ENCODE results near the gene LMNB1. TPM values are rescaled to one million over a fixed set of nuclear protein-coding genes. Genes with fewer than 3 reads are reported as not detected.

Gene LMNB1
- total RNA-seq, 1 experiment from 2014 or later, result 211 TPM

DNA sequence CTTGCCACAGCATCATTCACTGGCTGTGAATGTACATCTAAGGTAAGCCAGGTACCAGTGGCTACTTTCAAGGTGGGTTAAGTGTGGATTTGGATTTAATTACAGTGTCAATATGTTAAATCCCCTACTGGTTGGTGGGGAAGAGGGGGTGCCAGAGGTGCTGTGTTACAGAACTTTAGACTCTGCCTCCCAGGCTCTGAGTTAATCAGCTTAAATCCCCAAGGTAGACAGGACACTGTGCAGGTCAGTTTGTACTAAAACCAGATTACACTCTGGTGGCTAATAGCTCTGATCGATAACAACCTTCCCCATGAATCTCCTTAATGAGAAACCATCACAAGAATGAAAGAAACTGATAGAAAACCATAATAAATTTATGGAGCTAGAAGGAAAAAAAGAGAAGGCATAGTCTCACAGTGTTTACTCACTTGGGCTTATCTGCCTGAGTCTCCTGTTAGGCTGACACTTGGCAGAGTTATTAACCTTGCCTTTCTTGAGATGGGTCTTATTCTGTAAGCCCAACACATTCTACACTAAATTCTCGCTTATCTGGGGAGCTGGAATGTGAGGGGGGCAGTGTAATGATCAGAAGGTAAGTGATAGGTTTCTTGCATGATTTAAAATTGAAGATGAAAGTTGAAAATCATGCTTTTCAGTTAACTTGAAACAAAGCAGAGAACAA is 106.8 kb downstream of the LMNB1 start:
- H2BK15ac ChIP-seq (ENCODE audit: low read depth, low read length), result no peak overlapping the region
- no peak overlapping the region for H2BK5ac ChIP-seq (ENCODE audit: insufficient read length, low read length)
- no peak overlapping the region for H3K18ac ChIP-seq (ENCODE audit: insufficient read length, low read depth, low read length)
- Mint-ChIP-seq H3K27ac (no peak overlapping the region), H3K4me3 (no peak overlapping the region), H3K27me3 (ENCODE audit: low read depth) (no peaks in the 10 kb centered on the region), H3K9me3 (no peaks in the 10 kb centered on the region), H3K4me1 (peaks cover 3 to 10% of the 10 kb centered on the region in 2 experiments; a peak in 3 of 4 replicates), H3K36me3 (ENCODE audit: insufficient read depth in 1 of 3, low read depth in 3 of 3) (peaks cover 0 to 3% (median 0%) of the 10 kb centered on the region in 3 experiments; a peak in 2 of 7 replicates)
- H4K5ac ChIP-seq (ENCODE audit: insufficient read length, low read depth, low read length), result no peak overlapping the region
- H3K79me2 ChIP-seq (ENCODE audit: insufficient read depth, low read length), result no peaks in the 10 kb centered on the region; the same call in 1 of the 2 replicates
- no peaks in the 10 kb centered on the region for H3K27me3 ChIP-seq (ENCODE audit: insufficient read depth, low read length)
- H4K8ac ChIP-seq (replicated peaks; ENCODE audit: insufficient read length, low read depth, low read length), result no peak overlapping the region
- H3K4me2 ChIP-seq (ENCODE audit: insufficient read depth, insufficient read length, low read length), result no peak overlapping the region
- H2BK120ac ChIP-seq (ENCODE audit: low read depth, low read length, poor library complexity, severe bottlenecking), result no peak overlapping the region
- H3K14ac ChIP-seq (ENCODE audit: insufficient read depth, low read length), result no peak overlapping the region
- H3T11ph ChIP-seq (ENCODE audit: low read length), result no peak overlapping the region
- H3K23me2 ChIP-seq (ENCODE audit: insufficient read length, low read depth, low read length, poor library complexity, severe bottlenecking), result no peaks in the 10 kb centered on the region
- no peak overlapping the region for H2BK12ac ChIP-seq (ENCODE audit: insufficient read length, low read depth, low read length)
- no peaks in the 10 kb centered on the region for H3K9me3 ChIP-seq (ENCODE audit: control insufficient read depth, low read depth, low read length)
- H3K79me1 ChIP-seq (ENCODE audit: insufficient read depth, low read depth, low read length, poor library complexity, severe bottlenecking), result no peaks in the 10 kb centered on the region
- no CpG with 5 or more reads among the region's 2 CpGs for WGBS (ENCODE audit: extremely low coverage, insufficient read length, low lambda C conversion rate)
- no peak overlapping the region for H3K9ac ChIP-seq (ENCODE audit: extremely low read depth, insufficient read length, low read length)
- H4K20me1 ChIP-seq (ENCODE audit: control insufficient read depth, insufficient read depth, insufficient read length), result no peaks in the 10 kb centered on the region
- H2BK20ac ChIP-seq (ENCODE audit: low read depth, low read length, poor library complexity, severe bottlenecking), result no peak overlapping the region
- no peak overlapping the region for H2AFZ ChIP-seq (ENCODE audit: low read length)
- no peak overlapping the region for H3K27ac ChIP-seq (ENCODE audit: insufficient read length, low read depth, low read length)
- TF ChIP-seq, protein P1, sequence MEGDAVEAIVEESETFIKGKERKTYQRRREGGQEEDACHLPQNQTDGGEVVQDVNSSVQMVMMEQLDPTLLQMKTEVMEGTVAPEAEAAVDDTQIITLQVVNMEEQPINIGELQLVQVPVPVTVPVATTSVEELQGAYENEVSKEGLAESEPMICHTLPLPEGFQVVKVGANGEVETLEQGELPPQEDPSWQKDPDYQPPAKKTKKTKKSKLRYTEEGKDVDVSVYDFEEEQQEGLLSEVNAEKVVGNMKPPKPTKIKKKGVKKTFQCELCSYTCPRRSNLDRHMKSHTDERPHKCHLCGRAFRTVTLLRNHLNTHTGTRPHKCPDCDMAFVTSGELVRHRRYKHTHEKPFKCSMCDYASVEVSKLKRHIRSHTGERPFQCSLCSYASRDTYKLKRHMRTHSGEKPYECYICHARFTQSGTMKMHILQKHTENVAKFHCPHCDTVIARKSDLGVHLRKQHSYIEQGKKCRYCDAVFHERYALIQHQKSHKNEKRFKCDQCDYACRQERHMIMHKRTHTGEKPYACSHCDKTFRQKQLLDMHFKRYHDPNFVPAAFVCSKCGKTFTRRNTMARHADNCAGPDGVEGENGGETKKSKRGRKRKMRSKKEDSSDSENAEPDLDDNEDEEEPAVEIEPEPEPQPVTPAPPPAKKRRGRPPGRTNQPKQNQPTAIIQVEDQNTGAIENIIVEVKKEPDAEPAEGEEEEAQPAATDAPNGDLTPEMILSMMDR (conservative IDR thresholded peaks at IDR 0.05), result no peak
- H2AK5ac ChIP-seq (ENCODE audit: insufficient read length, low read length), result no peak overlapping the region
- DNase-seq, result no peak
- no peak overlapping the region for H4K91ac ChIP-seq (ENCODE audit: insufficient read length, low read depth, low read length)
- H3K56ac ChIP-seq (ENCODE audit: insufficient read length, low read depth, low read length), result no peak overlapping the region
- no peak overlapping the region for H3K4ac ChIP-seq (ENCODE audit: low read depth, low read length)
- no peak overlapping the region for H3K23ac ChIP-seq (ENCODE audit: insufficient read length, low read depth, low read length)
- no peaks in the 10 kb centered on the region; the same call in 1 of the 2 replicates for H3K4me1 ChIP-seq (ENCODE audit: insufficient read depth, low read length)

All from H9 (cell line).